DND-41 (cell line): Measurements from ENCODE around the gene LAMP1.

Source experiments
- ATAC-seq: fragments of 200-7000 bp; cut with Tn5 transposase; 3 replicates; pipeline ENCODE4 v1.9.1; 2021; ENCODE audit warnings: low read depth; ENCODE audit not compliant: insufficient read depth
- DNase-seq: peaks from one replicate; pipeline ENCODE4 v3.0.0-alpha.2; 2020
- H2AFZ ChIP-seq: 2 replicates; pipeline ENCODE4 v1.6.0; 2012; ENCODE audit warnings: low read depth, low read length
- H3K27ac ChIP-seq: 2 replicates; pipeline ENCODE4 v1.5.1; 2012; ENCODE audit warnings: low read length, inconsistent platforms
- H3K27me3 ChIP-seq: fragments of 200-600 bp; sonication (generic); 2 replicates; pipeline ENCODE4 v1.6.0; 2012; ENCODE audit warnings: low read length, mild to moderate bottlenecking, inconsistent platforms; ENCODE audit not compliant: insufficient read depth, poor library complexity
- H3K36me3 ChIP-seq: 2 replicates; pipeline ENCODE4 v1.5.1; 2012; ENCODE audit warnings: low read length, inconsistent platforms; ENCODE audit not compliant: insufficient read depth
- H3K4me1 ChIP-seq: 2 replicates; pipeline ENCODE4 v1.5.1; 2012; ENCODE audit warnings: mild to moderate bottlenecking, low read length; ENCODE audit not compliant: insufficient read depth
- H3K4me2 ChIP-seq: 2 replicates; pipeline ENCODE4 v1.6.0; 2012; ENCODE audit warnings: mild to moderate bottlenecking, moderate library complexity, low read length, inconsistent platforms; ENCODE audit not compliant: insufficient read depth
- H3K4me3 ChIP-seq, 2 experiments: fragments of 200-600 bp in 1 of 2; shearing (Covaris generic) in 1 of 2; 2 replicates each; pipeline ENCODE4 v1.5.1; 2012 to 2016; ENCODE audit warnings: inconsistent platforms in 2 of 2, low read length in 2 of 2, mild to moderate bottlenecking in 2 of 2, low read depth in 1 of 2, moderate library complexity in 1 of 2
- H3K79me2 ChIP-seq: 2 replicates; pipeline ENCODE4 v1.6.0; 2012; ENCODE audit warnings: low read length, inconsistent platforms; ENCODE audit not compliant: insufficient read depth
- H3K9ac ChIP-seq: 2 replicates; pipeline ENCODE4 v1.6.0; 2012; ENCODE audit warnings: low read depth, mild to moderate bottlenecking, inconsistent platforms, low read length, moderate library complexity
- H3K9me3 ChIP-seq: 2 replicates; pipeline ENCODE4 v1.5.1; 2012; ENCODE audit warnings: low read length, moderate library complexity, mild to moderate bottlenecking, inconsistent platforms; ENCODE audit not compliant: insufficient read depth, severe bottlenecking
- H4K20me1 ChIP-seq: 2 replicates; pipeline ENCODE4 v1.6.0; 2012; ENCODE audit warnings: low read length; ENCODE audit not compliant: insufficient read depth
- CTCF ChIP-seq: IDR thresholded peaks from 2 replicates; pipeline ENCODE4 v1.5.1; 2012; ENCODE audit warnings: borderline replicate concordance, low read length, moderate library complexity, mild to moderate bottlenecking; ENCODE audit not compliant: poor library complexity, severe bottlenecking; ENCODE audit errors: extremely low read depth
- EZH2 ChIP-seq: IDR thresholded peaks from 3 replicates; pipeline ENCODE4 v1.6.1; 2012; ENCODE audit warnings: borderline replicate concordance, low read depth, mild to moderate bottlenecking, moderate library complexity, low read length, inconsistent platforms; ENCODE audit not compliant: severe bottlenecking

LAMP1 gene

DNA sequence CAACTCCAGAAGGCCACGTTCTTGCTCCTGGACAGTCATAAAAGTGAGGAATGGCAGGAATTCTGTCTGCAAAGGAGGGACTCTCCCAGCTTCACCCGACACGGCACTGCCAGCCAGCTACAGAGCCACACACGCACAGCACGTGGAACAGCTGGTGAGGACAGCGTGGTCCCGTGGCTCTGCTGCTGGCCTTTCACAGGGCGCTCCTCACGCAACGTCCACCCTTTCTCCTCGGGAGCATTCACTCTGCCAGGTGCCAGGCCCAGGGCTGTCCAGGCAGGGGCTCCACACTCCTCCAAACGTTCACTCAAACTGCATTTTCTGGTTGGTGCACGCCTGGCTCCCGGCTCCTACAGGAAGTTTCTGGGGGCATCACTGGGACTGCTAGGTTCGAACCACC lies 52.5 kb downstream of the LAMP1 start:
- Histone ChIP-seq H2AFZ (no peak overlapping the region), H3K4me1 (no peaks in the 10 kb centered on the region), H3K9ac (no peak overlapping the region), H3K27me3 (no peaks in the 10 kb centered on the region), H3K36me3 (no peaks in the 10 kb centered on the region), H3K4me3 (no peak overlapping the region), H3K9me3 (peaks cover 7% of the 10 kb centered on the region), H3K4me2 (no peak overlapping the region), H3K27ac (no peak overlapping the region), H3K79me2 (no peaks in the 10 kb centered on the region), H4K20me1 (no peaks in the 10 kb centered on the region)
- no peak for ATAC-seq
- no peak for DNase-seq
- no peak for TF ChIP-seq CTCF
- no peak for TF ChIP-seq EZH2

- ATAC-seq = no peak
- Histone ChIP-seq H3K9ac (no peak overlapping the region), H3K27ac (no peak overlapping the region), H3K79me2 (no peaks in the 10 kb centered on the region), H3K9me3 (peaks cover 7% of the 10 kb centered on the region), H4K20me1 (no peaks in the 10 kb centered on the region), H3K36me3 (no peaks in the 10 kb centered on the region), H3K4me2 (no peak overlapping the region), H3K27me3 (no peaks in the 10 kb centered on the region), H3K4me3 (no peak overlapping the region), H2AFZ (no peak overlapping the region), H3K4me1 (no peaks in the 10 kb centered on the region)
- DNase-seq = no peak
- TF ChIP-seq EZH2 (no peak), CTCF (peak; percentile 34)
These were observed 53.3 kb downstream of the LAMP1 start for GRCh38 chr13:113350065-113350937.

DNA sequence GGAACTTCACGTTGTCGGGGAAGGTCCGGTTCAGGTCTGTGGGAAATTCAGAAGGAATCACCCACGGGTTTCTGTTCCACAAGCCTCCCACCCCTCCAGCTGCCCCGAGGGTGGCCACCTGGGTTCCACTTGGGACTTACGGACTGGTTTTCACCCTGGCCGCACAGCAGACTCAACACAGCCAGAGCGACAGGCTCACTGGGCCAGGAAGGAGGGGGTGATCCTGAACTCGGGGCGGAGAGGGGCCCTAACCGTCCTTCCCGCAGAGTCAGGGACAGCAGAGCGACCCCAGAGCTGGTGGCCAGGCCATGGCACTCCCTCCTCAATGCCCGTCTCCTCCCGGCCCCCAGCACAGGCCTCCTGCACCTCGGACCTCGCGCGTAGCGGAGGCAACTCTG lies 53.9 kb downstream of the LAMP1 start:
- H3K27ac ChIP-seq = no peak overlapping the region
- H3K4me2 ChIP-seq = no peak overlapping the region
- ATAC-seq = no peak
- H3K4me3 ChIP-seq = no peak overlapping the region
- no peaks in the 10 kb centered on the region for H3K79me2 ChIP-seq
- no peaks in the 10 kb centered on the region for H4K20me1 ChIP-seq
- no peak for DNase-seq
- peaks cover 7% of the 10 kb centered on the region for H3K9me3 ChIP-seq
- TF ChIP-seq CTCF (no peak), EZH2 (no peak)
- H3K9ac ChIP-seq = no peak overlapping the region
- no peaks in the 10 kb centered on the region for H3K4me1 ChIP-seq
- H3K27me3 ChIP-seq = no peaks in the 10 kb centered on the region
- no peak overlapping the region for H2AFZ ChIP-seq
- H3K36me3 ChIP-seq = no peaks in the 10 kb centered on the region
